DOHH2 (cell line): Measurements from ENCODE around the gene TUG1.

Source experiments
- CTCF ChIP-seq: fragments of 200-600 bp; sonication (generic); IDR thresholded peaks from one replicate; pipeline ENCODE4 v1.5.1; 2014; ENCODE audit warnings: antibody characterized with exemption, mild to moderate bottlenecking, low read depth, low read length; ENCODE audit not compliant: poor library complexity, severe bottlenecking
- EZH2phosphoT487 ChIP-seq: fragments of 200-600 bp; sonication (generic); IDR thresholded peaks from 2 replicates; pipeline ENCODE4 v1.6.1; 2017; ENCODE audit warnings: borderline replicate concordance, mild to moderate bottlenecking, antibody characterized with exemption, low read length, moderate library complexity, mixed read lengths

GRCh38 chr22:30979932-30980331, 10.9 kb downstream of the TUG1 start:
- TF ChIP-seq CTCF: no peak
- no peak for TF ChIP-seq EZH2phosphoT487
